ENCODE data around the gene NCOA1.

DNA sequence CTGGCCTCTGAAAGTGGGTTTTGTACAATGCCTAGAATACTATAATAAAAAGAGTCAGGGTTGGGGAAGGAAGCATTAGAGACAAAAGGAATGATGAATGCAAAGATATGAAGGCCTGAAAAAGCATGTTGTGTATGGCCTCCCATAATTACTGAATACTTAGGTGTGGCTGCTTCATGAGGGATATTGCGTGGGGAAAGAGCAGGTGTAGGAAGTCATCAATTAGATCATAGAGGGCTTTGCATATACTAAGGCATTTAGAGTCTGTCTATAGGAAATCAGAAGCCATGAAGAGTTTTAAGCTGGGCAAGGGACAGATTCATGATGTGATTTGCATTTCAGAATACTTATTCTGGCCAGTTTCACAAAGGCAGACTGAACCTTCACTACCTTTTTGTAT lies 48.2 kb downstream of the NCOA1 start:
- TF ChIP-seq, protein P1, sequence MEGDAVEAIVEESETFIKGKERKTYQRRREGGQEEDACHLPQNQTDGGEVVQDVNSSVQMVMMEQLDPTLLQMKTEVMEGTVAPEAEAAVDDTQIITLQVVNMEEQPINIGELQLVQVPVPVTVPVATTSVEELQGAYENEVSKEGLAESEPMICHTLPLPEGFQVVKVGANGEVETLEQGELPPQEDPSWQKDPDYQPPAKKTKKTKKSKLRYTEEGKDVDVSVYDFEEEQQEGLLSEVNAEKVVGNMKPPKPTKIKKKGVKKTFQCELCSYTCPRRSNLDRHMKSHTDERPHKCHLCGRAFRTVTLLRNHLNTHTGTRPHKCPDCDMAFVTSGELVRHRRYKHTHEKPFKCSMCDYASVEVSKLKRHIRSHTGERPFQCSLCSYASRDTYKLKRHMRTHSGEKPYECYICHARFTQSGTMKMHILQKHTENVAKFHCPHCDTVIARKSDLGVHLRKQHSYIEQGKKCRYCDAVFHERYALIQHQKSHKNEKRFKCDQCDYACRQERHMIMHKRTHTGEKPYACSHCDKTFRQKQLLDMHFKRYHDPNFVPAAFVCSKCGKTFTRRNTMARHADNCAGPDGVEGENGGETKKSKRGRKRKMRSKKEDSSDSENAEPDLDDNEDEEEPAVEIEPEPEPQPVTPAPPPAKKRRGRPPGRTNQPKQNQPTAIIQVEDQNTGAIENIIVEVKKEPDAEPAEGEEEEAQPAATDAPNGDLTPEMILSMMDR (IDR thresholded peaks at IDR 0.05 in 2 of 3, conservative IDR thresholded peaks at IDR 0.05 in 1 of 3; ENCODE audit: control insufficient read depth in 2 of 3, extremely low read depth in 1 of 3, insufficient read depth in 1 of 3, low read depth in 3 of 3, low read length in 3 of 3), result no peak
- no peak for TF ChIP-seq BHLHE40 (IDR thresholded peaks at IDR 0.05; ENCODE audit: borderline replicate concordance in 1 of 2, low read depth in 2 of 2, low read length in 1 of 2)
- TF ChIP-seq HCFC1 (IDR thresholded peaks at IDR 0.05; ENCODE audit: low read length), result no peak
- no peak for TF ChIP-seq SRF (IDR thresholded peaks at IDR 0.05; ENCODE audit: low read depth in 2 of 2, low read length in 2 of 2)
- TF ChIP-seq SP1 (IDR thresholded peaks at IDR 0.05; ENCODE audit: low read depth, low read length), result no peak
- TF ChIP-seq BACH1 (IDR thresholded peaks at IDR 0.05; ENCODE audit: borderline replicate concordance), result no peak
- TF ChIP-seq FOXK2 (IDR thresholded peaks at IDR 0.05), result no peak
- no peak for TF ChIP-seq POLR2AphosphoS5 (IDR thresholded peaks at IDR 0.05; ENCODE audit: low read length)
- no peak for TF ChIP-seq POLR2AphosphoS2 (IDR thresholded peaks at IDR 0.05; ENCODE audit: low read depth, low read length)
- TF ChIP-seq, protein P2, sequence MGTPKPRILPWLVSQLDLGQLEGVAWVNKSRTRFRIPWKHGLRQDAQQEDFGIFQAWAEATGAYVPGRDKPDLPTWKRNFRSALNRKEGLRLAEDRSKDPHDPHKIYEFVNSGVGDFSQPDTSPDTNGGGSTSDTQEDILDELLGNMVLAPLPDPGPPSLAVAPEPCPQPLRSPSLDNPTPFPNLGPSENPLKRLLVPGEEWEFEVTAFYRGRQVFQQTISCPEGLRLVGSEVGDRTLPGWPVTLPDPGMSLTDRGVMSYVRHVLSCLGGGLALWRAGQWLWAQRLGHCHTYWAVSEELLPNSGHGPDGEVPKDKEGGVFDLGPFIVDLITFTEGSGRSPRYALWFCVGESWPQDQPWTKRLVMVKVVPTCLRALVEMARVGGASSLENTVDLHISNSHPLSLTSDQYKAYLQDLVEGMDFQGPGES (IDR thresholded peaks at IDR 0.05), result no peak
- TF ChIP-seq NFYA (IDR thresholded peaks at IDR 0.05; ENCODE audit: borderline replicate concordance, low read depth, low read length), result no peak
- TF ChIP-seq POLR2A (IDR thresholded peaks at IDR 0.05; ENCODE audit: low read depth, low read length), result no peak
- TF ChIP-seq, protein P3, sequence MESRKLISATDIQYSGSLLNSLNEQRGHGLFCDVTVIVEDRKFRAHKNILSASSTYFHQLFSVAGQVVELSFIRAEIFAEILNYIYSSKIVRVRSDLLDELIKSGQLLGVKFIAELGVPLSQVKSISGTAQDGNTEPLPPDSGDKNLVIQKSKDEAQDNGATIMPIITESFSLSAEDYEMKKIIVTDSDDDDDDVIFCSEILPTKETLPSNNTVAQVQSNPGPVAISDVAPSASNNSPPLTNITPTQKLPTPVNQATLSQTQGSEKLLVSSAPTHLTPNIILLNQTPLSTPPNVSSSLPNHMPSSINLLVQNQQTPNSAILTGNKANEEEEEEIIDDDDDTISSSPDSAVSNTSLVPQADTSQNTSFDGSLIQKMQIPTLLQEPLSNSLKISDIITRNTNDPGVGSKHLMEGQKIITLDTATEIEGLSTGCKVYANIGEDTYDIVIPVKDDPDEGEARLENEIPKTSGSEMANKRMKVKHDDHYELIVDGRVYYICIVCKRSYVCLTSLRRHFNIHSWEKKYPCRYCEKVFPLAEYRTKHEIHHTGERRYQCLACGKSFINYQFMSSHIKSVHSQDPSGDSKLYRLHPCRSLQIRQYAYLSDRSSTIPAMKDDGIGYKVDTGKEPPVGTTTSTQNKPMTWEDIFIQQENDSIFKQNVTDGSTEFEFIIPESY (IDR thresholded peaks at IDR 0.05), result no peak

Data from GM12878 (cell line).